Peyer's patch (tissue), 4 donors: Measurements from ENCODE around the gene MPP7.
"Not testable (repeated sequence)": the region's sequence is repeated elsewhere in the genome, so short reads cannot be mapped to it uniquely, and the experiment has no call there.

Experiments
- POLR2A ChIP-seq, 2 donors: fragments of 450-650 bp; IDR thresholded peaks; one replicate each; pipeline ENCODE4 v1.5.1; 2017; ENCODE audit warnings: antibody characterized with exemption in 2 of 2, mild to moderate bottlenecking in 2 of 2, moderate library complexity in 2 of 2
- TF ChIP-seq, protein P1 (sequence below), 6 experiments: fragments of 450-650 bp in 4 of 6; fragments of 200-600 bp in 2 of 6; sonication (generic) in 1 of 6; IDR thresholded peaks; one replicate each; pipeline ENCODE4 v1.5.1; 2017 to 2019; ENCODE audit warnings: antibody characterized with exemption in 6 of 6, mild to moderate bottlenecking in 3 of 6, moderate library complexity in 1 of 6

DNA sequence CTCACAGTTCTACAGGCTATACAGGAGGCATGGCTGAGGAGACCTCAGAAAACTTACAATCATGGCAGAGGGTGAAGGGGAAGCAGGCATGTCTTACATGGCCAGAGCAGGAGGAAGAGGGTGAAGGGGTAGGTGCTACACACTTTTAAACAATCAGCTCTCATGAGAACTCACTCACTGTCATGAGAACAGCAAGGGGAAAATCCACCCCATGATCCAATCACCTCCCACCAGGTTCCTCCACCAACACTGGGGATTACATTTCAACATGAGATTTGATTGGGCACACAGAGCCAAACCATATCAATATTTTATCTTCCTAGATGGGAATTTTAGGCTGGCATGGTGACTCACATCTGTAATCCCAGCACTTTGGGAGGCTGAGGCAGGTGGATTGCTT is 16.2 kb upstream of the MPP7 start:
- TF ChIP-seq, protein P1, sequence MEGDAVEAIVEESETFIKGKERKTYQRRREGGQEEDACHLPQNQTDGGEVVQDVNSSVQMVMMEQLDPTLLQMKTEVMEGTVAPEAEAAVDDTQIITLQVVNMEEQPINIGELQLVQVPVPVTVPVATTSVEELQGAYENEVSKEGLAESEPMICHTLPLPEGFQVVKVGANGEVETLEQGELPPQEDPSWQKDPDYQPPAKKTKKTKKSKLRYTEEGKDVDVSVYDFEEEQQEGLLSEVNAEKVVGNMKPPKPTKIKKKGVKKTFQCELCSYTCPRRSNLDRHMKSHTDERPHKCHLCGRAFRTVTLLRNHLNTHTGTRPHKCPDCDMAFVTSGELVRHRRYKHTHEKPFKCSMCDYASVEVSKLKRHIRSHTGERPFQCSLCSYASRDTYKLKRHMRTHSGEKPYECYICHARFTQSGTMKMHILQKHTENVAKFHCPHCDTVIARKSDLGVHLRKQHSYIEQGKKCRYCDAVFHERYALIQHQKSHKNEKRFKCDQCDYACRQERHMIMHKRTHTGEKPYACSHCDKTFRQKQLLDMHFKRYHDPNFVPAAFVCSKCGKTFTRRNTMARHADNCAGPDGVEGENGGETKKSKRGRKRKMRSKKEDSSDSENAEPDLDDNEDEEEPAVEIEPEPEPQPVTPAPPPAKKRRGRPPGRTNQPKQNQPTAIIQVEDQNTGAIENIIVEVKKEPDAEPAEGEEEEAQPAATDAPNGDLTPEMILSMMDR (IDR thresholded peaks at IDR 0.05) = not testable (repeated sequence)
- not testable (repeated sequence) for TF ChIP-seq POLR2A (IDR thresholded peaks at IDR 0.05)
